NOMO-1 treated with DMSO at 0.1 percent for 48 hours (cell line): ENCODE results near the gene NANOS1.
"Not testable (repeated sequence)": the region's sequence is repeated elsewhere in the genome, so short reads cannot be mapped to it uniquely, and the experiment has no call there.

Experiments used
- DNase-seq: peaks from one replicate; lab custom pipeline; 2025; ENCODE audit not compliant: unreplicated experiment; lab: John Stamatoyannopoulos, UW

NANOS1 gene

GRCh38 chr10:119006451-119007210, 22.9 kb upstream of the NANOS1 start:
- DNase-seq: no peak

GRCh38 chr10:119007211-119007574, 22.3 kb upstream of the NANOS1 start:
- DNase-seq: no peak

- no peak for DNase-seq
Observed at GRCh38 chr10:119020627-119020946, 8.9 kb upstream of the NANOS1 start.

- no peak for DNase-seq
Observed at GRCh38 chr10:119022846-119023552, 6.5 kb upstream of the NANOS1 start.

- no peak for DNase-seq
Observed at GRCh38 chr10:119023553-119023868, 6.0 kb upstream of the NANOS1 start.

- DNase-seq: no peak
Observed at GRCh38 chr10:119024882-119025281, 4.6 kb upstream of the NANOS1 start.

- no peak for DNase-seq
Observed at GRCh38 chr10:119025336-119025735, 4.2 kb upstream of the NANOS1 start.

GRCh38 chr10:119025776-119026175, 3.7 kb upstream of the NANOS1 start:
- DNase-seq: no peak

- no peak for DNase-seq
Observed at GRCh38 chr10:119026301-119027110, 3.0 kb upstream of the NANOS1 start.

- DNase-seq: not testable (repeated sequence)
Observed at GRCh38 chr10:119028445-119028899, 1.0 kb upstream of the NANOS1 start.

- DNase-seq: peak; percentile 75
Observed at GRCh38 chr10:119028900-119029612, 458 bp upstream of the NANOS1 start.

- DNase-seq: peak; percentile 65
Observed at GRCh38 chr10:119030421-119031250, 1.1 kb downstream of the NANOS1 start.

GRCh38 chr10:119031496-119032059, 2.1 kb downstream of the NANOS1 start:
- no peak for DNase-seq

- DNase-seq: no peak
Observed at GRCh38 chr10:119039161-119039560, 9.6 kb downstream of the NANOS1 start.

- DNase-seq: no peak
Observed at GRCh38 chr10:119041326-119041725, 11.8 kb downstream of the NANOS1 start.

GRCh38 chr10:119042169-119042568, 12.7 kb downstream of the NANOS1 start:
- no peak for DNase-seq

GRCh38 chr10:119045561-119045960, 16.0 kb downstream of the NANOS1 start:
- no peak for DNase-seq

- no peak for DNase-seq
Observed at GRCh38 chr10:119049361-119049760, 19.8 kb downstream of the NANOS1 start.

- DNase-seq: no peak
Observed at GRCh38 chr10:119049777-119050176, 20.3 kb downstream of the NANOS1 start.

- DNase-seq: no peak
Observed at GRCh38 chr10:119051775-119052174, 22.3 kb downstream of the NANOS1 start.
